ENCODE results near the gene LONRF3. TPM values are rescaled to one million over a fixed set of nuclear protein-coding genes. Genes with fewer than 3 reads are reported as not detected.

LONRF3 gene
- 0.50 and 1.8 TPM in 2 replicates for total RNA-seq

DNA sequence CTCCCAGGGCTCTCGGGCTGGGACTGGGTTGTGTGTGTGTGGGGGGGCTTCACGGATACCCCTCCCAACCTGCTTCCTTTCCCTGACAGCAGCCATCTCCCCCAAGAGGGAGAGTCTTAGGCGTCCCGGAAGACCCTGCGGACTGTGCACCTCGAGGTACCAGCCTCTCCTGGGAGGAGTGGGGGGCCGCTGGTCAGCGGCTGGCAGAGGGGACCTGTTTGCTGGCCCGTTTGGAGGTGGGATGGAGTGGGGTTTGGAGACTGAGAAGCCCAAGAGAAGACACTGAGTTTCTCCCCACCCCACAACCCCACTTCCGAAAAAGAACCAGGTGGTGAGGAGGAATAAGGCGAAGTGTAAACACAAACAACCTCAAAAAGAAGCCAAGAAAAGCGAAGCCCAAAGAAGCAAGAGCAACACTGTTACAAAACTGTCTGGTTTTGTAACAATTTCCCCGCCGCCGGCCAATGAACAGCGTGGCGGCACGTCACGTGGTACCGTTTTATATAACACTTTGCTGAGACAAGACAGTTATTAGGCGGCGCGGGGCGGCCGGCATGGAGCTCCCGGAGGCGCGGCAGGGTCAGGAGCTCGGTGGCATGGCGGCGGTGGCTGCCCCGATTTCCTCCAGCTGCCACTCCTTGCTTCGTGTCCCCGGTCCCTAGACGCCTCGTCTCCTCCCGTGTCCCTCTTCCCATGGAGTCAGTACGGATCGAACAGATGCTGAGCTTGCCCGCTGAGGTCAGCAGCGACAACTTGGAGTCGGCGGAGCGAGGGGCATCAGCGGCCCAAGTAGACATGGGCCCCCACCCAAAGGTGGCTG is at the start of gene LONRF3:
Gene LONRF3, plus strand, starts transcription at position 531 of the 820 bp plus-strand sequence. Its CDS starts 163 bp downstream, at position 694.

Other genes with a start within 250 kb of the LONRF3 start
- gene IL13RA1, start 247.0 kb upstream of the LONRF3 start, total RNA-seq: 46.7 and 52.0 TPM in 2 replicates
- gene ZCCHC12, start 150.8 kb upstream of the LONRF3 start, total RNA-seq: not detected in 2 replicates
- not detected in 2 replicates for gene CT47C1, start 98.4 kb downstream of the LONRF3 start, total RNA-seq
- not detected in 2 replicates for gene KIAA1210, start 153.2 kb downstream of the LONRF3 start, total RNA-seq